ENCODE measurements around the gene NDUFS8.
A peak's percentile ranks its signal among the peaks of the same experiment; 100 is the strongest.
"Not testable (repeated sequence)": the region's sequence is repeated elsewhere in the genome, so short reads cannot be mapped to it uniquely, and the experiment has no call there.

The NDUFS8 gene

DNA sequence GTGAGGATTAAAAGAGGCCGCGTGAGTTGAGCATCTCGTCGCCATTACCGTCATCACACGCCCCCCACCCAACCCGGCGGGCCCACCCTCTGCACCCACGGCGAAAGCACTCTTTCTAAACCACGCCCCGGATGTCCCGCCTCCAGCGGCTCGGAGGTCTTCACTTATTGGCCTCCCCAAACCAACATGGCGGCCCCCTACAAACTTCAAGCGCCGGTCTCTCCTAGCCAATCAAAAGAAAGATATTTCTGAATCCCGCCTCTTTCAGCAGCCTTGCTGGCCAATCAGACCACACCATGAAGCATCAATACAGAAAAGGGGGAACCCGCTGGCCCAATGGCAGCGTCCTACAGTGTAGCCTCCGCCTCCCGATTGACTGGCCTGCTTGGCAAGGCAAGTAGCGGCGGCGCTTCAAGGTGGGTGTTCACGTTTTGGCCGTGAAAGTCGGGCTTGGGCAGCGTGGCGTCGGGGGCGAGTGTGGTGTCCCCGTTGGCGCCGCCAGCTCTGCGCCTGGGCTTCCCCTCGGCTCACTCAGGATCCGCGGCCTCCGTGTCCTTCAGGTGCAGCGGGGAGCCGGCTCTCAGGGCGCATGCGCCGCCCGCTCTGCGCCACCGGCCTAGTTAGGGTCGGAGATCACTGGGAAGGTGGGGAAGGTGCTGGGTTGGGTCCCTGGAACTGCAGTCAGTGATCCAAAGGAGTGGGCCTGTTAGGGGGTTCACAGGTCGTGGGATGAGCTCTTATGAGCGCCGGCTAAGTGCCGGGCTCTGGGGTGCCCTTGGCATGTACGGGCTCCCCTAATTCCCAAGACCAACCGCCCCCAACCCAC, at the start of gene NDUFS8:
Gene NDUFS8 (plus strand): TSS at position 364 of the 826 bp plus-strand sequence. CDS start 1,471 bp downstream, outside the sequence.
- DNase-seq, result peak; percentile 87 to 96 (median 92)

DNA sequence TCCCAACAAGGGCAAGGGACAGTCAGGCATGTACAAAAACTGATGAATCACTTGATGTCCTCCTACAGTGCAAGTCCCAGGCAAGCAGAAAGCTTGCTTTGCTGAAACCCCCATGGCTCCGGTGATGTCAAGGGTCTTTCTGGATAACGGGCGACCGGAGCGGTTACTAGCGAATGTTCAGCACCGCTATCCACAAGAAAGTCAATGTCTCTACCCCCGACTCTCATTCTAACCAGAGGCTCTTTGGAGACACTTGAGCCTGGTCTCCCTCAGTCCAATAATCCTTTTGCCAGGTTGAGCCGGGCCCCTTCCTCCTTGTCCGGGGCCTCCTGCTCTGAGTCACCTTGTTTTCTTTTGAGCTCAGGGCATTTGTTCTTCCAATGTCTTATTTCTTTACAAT, 49.3 kb upstream of the NDUFS8 start:
- DNase-seq, result not testable (repeated sequence)

DNA sequence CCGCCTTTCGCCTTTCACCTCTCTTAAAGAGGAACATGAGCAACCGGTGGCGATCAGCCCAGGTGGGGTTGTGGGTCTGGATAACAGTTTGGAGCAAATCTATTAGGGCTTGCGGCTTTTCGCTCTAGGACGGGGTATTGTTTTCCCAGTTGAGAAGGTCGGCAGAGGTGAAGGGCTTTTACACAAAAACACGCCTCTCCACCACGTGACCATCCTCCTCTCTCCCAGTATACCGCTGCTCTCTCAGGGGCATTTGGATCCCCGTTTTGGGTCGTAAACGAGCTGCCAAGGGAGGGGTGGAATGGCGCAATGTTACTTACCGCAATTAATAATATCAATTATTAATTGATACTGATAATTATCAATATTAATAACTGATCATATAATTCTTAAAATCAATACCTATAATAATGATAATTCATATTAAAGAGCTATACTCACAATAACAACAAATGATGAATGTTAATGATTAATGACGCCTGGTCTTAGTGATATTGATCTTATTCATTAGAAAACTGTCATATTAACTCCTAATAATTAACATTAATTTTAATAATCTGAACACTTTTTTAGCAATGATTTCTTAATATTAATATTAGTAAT, 48.1 kb upstream of the NDUFS8 start:
- DNase-seq, result not testable (repeated sequence)

DNA sequence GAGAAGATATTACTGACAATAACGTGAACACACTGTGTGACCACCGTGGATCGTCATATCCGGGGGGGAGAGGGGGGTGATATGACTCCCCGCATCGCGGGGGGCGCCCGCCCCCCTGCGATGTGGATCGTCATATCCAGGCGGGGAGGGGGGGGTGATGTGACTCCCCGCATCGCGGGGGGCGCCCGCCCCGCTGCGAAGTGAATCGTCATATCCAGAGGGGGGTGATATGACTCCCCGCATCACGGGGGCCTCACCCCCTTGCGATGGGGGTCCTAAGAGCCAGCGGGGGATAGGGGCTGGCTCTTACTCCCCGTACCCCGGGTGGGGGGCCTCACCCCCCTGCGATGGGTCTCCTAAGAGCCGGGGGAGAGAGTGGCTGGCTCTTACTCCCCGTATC, 46.5 kb upstream of the NDUFS8 start:
- DNase-seq, result no peak

DNA sequence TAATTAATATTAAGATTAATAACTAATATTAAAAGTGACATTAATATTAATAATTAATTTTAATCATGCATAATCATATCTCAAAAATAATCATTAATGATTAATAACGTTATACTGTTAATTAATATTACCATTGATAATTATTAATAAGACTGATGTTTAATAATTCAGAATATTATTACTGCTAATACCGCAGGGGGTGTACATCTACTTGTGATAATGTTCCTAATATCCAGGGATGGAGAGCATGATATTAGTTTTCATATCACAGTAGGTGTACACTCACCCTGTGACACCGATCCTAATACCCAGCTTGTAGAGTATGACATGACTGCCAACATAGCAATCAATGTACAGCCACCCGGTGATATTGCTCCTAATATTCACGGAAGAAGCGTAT, 45.2 kb upstream of the NDUFS8 start:
- DNase-seq, result not testable (repeated sequence)

DNA sequence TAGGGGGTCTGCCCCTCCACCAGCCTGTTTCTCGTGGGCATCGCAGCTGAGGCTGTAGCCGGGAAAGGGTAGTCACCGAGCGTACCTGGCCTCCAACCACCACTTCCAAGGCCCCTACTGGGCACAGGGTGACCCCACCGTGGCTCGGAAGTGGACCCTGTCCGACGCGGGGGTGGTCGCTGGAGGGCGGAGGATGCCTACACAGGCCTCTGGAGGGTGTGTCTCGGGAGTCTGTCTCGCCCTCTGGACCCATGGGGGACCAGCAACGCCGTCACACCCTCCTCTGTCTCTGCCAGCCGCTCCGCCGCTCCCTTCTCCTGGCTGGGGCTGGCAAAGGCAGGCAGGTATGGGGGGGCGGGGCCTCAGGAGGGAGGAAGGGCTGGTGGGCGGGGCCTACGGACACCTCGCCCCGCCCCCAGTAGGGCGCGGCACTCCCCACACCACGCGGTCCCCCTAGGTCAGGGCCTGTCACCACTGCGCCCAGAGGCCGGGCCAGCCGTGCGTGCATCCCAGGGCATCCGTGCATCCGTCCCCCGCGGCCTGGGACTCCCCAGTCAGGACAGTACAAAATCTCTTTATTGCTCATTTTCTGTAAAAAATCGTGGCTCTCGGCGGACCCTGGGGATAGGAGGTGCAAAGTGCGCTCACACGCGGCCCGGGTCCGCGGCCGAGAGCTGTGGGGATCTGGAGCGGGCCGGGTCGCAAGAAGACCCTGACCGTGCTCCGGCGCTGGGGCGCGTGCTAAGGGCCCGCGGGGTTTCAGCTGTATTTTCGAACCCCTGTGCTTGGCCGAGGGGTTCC, 39.7 kb upstream of the NDUFS8 start:
- DNase-seq, result not testable (repeated sequence)

DNA sequence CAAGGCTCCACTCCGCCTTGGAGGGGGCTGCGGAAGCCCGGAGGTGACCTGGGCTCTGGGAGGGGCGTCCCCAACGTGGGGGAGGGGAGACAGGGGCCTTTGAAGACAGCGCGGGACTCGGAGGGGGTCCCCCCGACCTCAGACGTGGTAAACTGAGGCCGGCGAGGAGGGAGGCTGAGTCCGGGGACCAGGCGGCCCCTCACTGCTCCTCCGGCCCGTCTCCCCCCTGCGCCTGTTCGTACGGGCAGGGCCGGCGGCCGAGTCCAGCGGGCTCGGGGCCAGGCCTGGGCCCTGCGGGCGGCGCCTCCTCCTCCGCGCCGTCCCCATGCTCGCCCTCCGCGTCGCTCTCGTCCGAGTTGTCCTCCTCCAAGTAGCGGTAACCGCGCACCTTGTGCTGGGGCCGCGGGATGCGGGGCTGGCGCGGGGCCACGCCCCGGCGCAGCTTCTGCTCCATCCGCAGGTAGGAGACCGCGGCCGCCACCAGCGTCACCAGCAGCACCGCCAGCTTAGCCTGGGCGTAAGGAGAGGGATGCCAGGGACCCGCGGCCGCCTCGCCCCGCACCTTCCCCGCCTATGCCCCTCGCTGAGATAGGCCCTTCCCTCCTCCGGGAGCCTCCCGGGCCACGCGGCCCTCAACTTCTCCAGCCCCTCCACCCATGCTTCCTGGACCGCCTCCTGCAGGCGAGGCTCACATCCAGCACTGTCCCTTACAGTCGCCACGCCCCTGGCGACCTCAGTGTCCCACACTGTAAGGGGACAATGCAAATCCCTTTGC, 38.9 kb upstream of the NDUFS8 start:
- not testable (repeated sequence) for DNase-seq

DNA sequence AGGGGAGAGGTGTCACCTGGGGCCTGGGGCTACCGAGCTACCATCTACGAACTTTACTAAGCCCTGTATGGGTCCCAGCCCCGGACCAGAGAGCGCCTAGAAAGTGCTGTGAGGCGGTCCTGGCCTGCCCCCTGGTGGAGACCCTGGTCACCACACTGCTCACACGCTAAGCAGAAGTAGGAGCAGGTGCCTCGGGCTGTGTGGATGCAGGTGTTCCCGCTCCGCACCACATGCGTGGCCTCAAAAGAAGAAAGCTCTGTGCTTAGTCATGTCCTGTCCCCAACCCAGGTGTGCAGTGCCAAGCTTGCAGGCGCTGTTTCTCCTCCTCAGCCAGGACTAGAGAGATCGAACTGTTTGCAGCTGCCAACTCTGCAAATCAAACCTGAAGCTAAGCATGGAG, 36.7 kb upstream of the NDUFS8 start:
- DNase-seq, result peak in 2 of 4 experiments; percentile 23 to 38

DNA sequence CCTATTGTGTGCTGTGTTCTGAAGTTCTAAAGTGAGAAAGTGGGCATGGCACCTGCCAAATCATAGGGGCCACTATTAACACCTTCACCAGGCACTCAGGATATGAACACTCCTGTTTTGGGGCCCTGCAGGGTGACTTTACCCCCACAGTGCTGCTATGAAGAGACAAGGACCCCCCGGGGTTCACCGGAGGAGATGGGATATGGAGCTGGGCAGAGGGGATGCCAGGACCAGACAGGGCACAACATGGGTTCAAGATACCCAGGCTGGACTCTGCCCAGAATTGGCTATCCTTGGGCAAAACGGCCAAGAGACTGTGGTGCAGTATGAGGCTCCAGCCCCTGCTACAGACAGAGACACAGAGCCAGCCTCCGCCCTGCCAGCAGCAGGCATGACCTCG, 36.1 kb upstream of the NDUFS8 start:
- not testable (repeated sequence) for DNase-seq

DNA sequence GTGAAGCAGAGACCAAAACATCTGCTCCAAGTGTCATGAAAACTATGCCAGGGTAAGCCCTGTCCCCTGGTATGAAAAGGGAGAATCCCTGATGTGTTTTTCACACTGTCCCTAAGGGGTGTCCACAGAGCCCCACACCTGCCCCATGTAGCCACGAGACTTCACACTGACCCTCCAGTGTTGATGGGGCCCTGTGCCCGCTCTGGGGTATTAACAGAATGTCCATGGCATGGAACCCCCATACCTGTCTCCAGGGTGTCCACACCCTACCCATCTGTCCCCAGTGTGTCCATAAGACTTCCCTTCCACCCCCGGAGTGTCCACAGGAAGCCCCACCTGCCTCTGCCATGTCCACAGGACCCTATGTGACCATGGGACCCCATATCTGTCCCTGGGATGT, 35.4 kb upstream of the NDUFS8 start:
- DNase-seq, result not testable (repeated sequence)

DNA sequence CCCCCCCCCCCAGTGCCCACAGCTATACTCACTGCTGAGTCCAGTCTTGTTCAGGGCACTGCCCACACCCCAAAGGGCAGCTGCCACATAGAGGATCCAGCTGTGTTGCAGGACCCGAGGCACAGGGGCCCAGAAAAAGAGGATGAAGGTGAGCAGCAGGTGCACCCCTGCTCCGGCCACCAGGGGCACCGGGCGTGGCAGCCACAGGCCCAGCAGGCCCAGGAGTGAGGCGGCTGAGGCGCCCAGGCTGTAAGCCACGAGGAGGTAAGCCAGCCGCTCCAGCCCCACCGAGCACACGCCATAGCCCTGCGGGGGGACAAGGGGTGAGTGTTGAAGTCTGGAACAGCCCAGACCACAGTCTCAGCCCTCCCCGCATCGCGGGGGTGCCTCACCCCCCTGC, 34.9 kb upstream of the NDUFS8 start:
- DNase-seq, result not testable (repeated sequence)

DNA sequence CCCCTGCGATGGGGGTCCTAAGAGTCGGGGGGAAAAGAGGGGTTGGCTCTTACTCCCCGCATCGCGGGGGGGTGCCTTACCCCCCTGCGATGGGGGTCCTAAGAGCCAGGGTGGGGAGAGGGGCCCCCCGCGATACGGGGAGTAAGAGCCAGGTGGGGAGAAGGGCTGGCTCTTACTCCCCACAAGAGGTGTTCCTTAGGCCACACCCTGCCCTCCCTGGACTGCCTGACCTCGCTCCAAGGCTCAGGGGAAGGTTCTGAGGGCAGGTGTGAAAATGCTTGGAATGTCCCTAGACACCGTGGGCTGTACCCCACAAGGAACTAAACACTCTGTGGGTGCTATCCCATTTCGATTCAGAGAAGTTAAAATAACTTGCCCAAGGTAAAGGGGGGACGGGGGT, 34.4 kb upstream of the NDUFS8 start:
- DNase-seq, result no peak

DNA sequence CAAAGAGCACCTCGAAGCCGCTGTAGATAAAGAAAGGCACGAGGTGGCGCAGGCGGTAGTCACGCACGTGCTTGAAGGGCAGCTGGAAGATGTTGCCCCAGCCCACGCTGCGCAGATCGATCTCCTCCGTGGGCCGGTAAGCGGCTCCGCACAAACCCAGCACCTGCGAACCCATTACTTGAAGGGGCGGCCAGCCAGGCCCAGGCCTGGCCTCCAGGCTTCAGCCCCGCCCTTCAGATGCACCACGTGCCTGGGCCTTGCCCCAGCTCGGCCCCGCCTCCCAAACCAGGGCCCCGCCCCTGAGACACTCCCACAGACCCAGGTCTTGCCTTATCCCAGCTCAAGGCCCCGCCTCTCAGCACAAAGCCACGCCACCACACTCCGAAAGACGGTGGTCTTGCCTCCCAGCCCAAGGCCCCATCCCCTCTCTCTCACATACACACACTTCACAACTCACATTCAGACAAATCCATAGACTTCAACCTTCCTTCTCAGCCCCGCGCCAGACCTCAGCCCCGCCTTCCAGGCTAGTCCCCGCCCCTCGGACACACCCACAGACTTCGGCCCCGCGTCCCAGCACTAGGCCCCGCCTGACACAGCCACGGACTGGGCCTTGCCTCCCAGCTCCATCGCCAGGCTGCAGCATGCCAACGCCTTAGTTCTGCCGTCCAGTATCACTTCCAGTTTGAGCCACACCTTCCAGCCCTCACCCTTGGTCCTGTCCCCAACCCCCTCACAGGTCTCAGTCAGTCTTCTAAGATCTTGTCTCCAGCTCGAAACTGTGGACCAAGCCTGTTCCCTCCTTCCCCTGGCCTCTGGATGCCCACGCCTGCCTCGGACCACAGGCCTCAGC, 33.6 kb upstream of the NDUFS8 start:
- peak in 2 of 4 experiments; percentile 11 to 17 for DNase-seq

DNA sequence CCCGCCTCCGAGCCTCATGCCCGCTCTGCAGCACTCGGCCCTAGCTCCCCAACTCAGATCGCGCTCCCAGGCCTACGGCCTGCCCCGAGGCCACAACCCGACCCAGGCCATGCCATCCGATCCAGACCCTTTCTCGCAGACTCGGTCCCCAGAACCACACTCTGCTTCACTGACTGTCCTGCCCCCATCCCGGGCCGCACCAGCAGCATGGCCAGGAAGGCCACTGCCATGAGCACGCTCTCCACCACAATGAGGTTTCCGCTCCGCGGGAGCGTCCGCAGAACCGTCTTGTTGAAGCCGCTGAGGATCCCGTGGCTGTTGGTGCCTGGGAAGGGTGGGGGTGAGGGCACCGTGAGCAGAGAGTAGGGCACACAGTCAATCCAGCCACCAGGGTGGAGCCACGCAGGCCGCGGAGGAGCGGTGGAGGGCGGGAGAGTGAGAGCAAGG, 33.0 kb upstream of the NDUFS8 start:
- no peak for DNase-seq

DNA sequence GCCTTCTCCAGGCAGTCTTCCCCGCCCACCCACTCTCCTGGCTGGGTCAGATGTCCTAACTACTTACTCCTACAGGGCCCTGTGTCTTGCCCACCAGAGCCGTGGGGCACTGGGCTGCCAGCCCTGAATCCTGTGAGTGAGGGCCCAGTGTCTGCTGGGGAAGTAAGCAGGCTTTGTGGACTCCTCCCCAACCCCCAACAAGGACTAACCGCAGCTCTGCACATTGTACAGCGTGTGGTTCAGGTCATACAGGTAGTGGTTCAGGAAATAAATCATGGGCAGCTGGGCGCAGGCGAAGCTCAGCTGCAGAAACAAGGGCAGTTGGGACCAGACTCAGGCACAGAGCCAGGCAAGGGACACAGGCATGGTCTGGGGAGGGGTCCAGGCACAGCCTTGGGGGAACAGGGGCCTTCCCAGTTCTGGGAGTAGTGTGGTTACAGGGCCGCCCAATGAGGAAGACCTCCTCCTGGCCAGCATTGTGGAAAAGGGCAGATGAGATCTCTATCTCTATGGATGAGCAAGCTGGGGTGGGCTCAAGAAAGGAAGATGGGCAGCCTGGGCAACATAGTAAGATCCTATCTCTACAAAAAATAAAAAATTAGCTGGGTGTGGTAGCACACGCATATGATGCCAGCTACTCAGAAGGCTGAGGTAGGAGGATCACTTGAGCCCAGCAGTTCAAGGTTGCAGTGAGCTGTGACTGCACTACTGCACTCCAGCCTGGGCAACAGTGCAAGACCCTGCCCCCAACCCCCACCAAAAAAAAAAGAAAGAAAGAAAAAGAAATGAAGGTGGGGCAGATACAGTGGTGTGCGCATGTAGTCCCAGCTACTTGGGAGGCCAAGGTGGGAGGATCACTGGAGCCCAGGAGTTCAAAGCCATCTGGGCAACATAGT, 32.1 kb upstream of the NDUFS8 start:
- no peak for DNase-seq

DNA sequence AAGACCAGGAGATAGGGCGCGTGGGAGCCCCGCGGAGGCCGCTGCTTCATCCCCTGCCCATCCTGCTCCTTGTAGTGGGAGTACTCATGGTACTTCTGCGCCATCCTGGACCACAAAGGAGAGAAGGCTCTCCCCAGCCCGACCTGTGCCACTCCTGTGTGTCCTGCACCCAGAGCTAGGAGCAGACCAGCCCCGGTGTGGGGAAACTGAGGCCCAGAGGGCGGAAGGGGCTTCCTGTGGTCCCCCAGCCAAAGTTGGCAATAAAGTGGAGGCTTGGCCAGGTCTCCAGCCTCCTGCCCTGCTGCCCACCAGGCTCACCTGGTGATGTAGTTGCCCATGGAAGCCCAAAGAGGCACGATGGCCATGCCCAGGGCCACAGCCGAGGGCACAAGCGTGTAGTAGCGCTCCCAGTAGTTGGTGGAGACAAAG, 31.3 kb upstream of the NDUFS8 start:
- no peak for DNase-seq

DNA sequence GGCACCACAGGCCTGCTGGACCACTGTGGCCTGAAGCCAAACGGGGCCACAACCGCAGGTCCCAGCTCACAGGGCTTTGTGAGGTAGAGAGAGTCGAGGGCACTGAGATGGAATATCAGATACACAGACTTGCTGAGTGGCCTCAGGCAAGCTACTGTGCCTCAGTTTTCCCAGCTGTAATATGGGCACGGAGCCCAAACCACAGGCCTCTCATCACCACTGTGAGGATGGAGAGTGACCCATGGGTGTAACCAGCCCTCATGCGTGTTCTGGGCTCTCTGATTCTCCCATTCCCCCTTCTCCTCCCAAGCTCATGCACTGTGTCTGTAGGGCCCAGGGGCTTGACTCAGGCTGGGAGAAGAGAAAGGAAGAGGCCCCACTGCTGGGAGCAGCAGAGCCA, 30.8 kb upstream of the NDUFS8 start:
- no peak for DNase-seq

DNA sequence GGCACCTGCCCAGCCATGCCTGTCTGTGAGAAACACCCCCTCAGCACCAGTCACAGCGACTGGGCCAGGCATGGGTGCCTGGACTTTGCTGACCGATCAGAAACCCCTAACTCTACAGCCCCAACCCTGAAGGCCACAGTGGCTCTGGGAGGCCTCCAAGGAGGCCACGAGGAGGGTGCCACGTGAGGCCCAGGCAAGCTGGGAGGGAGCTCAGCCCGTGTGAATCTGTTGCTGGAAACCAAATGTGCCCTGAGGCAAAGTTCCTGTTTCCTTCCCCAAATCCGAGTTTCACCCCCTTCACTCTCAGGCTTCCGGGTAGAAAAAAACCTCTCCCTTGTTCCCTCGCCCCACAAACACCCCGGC, 27.9 kb upstream of the NDUFS8 start:
- DNase-seq, result no peak

DNA sequence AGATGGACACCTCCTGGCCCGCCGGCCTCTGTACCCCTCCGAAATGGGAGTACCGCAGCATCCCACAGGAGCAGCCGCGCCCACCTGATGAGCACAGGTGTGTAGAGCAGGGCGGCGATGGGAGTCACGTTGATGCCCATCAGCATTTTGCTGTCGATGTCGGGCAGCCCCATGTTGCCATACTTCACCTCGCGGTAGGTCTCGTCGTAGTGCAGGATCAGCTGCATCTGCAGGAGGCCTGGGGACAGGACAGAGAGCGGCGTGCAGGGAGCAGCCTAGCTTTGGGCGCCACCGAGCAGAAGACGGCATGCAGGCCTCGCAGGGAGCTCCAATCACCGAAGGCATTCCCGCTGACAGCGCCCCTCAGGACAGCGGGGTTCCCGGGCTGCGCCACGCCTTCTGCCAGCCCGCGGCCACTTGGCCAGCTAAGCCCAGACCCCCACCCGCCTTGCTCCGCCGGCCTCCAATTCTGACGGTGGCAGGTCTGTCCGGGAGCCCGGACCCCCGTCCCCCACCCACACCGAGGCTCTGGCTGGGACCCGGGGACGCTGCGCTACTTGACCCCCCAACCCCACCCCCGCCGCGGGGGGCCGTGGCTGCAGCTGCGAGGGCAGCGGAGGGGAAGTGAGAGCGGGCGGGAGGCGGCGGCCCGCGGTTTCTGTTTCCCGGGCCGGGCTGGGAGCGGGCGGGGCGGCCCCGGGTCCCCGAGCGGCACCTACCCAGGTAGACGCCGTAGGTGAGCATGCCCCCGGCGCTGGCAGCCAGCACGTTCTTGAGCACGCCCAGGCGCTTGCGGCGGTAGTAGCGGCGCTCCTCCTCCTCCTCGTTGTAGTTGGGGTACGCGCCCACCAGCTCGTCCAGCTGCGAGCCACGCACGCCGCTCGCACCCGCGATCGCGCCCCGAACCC, 27.3 kb upstream of the NDUFS8 start:
- peak in 3 of 4 experiments; percentile 28 to 62 (median 39) for DNase-seq

Measured in activated naive CD4-positive, alpha-beta T cell (primary cell).